ENCODE results near the gene SPAG4.

The SPAG4 gene

DNA sequence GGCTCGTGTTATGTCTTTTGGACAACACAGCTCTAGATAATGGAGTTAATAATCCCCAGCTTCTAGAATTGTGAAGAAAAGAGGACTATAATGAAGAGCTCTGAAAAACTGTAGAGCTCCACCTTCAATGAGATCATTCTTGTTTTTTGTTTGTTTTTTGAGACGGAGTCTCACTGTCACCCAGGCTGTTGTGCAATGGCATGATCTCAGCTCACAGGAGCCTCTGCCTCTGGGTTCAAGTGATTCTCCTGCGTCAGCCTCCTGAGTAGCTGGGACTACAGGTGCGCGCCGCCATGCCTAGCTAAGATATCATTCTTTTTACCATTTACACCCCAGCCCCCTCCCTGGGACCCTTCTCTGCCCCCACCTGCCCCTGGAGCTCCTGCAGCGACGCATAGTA lies 37.2 kb upstream of the SPAG4 start:
- DNase-seq: no peak

DNA sequence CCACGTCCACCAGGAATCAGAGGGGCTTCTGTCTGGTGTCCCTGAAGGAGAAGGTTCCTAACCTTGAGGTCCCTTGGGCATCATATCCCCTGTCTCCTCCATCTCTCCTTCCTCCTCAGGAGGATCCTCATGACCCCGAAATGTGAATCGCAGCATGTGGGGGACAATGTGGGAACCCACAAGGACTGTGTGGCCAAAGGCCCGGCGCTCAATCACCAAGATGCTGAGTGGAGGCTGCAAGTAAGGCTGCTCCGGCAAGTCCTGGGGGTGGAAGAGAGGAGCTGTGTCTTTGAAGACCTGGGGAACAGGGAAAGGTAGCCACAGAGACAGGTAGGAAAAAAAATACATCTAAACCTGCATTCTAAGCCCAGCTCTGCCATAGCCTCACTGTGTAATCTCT lies 36.4 kb upstream of the SPAG4 start:
- 100% methylated on average over 4 of the region's 6 CpGs for WGBS (ENCODE audit: insufficient coverage)
- H3K36me3 ChIP-seq (ENCODE audit: control insufficient read depth in 4 of 4, insufficient read depth in 4 of 4, low read length in 3 of 4): no peaks in the 10 kb centered on the region
- ChIA-PET CTCF (interaction anchor here (0.8 to 1.0 kb wide), 2 partner anchors 10 to 17 kb away, joined by 3 read pairs; no protein-coding TSS in a partner anchor), POLR2A (no interaction called here)
- no peak overlapping the region for H3K27ac ChIP-seq (ENCODE audit: insufficient read depth in 1 of 2, low read depth in 1 of 2, low read length in 2 of 2, poor library complexity in 1 of 2, severe bottlenecking in 2 of 2)
- H3K4me1 ChIP-seq (ENCODE audit: control extremely low read depth in 1 of 4, control insufficient read depth in 4 of 4, insufficient read depth in 4 of 4, low read length in 3 of 4): no peaks in the 10 kb centered on the region
- DNase-seq: no peak
- H3K9me3 ChIP-seq (ENCODE audit: control extremely low read depth in 1 of 5, control insufficient read depth in 4 of 5, insufficient read depth in 2 of 5, low read depth in 1 of 5, low read length in 4 of 5): peaks cover 0 to 5% (median 4%) of the 10 kb centered on the region in 5 experiments
- H3K27me3 ChIP-seq (replicated peaks in 2 of 5; ENCODE audit: control insufficient read depth in 4 of 5, insufficient read depth in 5 of 5, low read length in 4 of 5): no peaks in the 10 kb centered on the region
- H3K4me3 ChIP-seq (ENCODE audit: control insufficient read depth in 1 of 7, extremely low read depth in 1 of 7, insufficient read depth in 4 of 7, low read depth in 2 of 7, low read length in 6 of 7): no peak overlapping the region

More for the DNA sequence above, 37.2 kb upstream of the SPAG4 start:
- POLR2A ChIA-PET: no interaction called here
- Histone ChIP-seq H3K4me3 (ENCODE audit: control insufficient read depth in 1 of 7, extremely low read depth in 1 of 7, insufficient read depth in 4 of 7, low read depth in 2 of 7, low read length in 6 of 7) (no peak overlapping the region), H3K4me1 (ENCODE audit: control extremely low read depth in 1 of 4, control insufficient read depth in 4 of 4, insufficient read depth in 4 of 4, low read length in 3 of 4) (no peaks in the 10 kb centered on the region), H3K9me3 (ENCODE audit: control extremely low read depth in 1 of 5, control insufficient read depth in 4 of 5, insufficient read depth in 2 of 5, low read depth in 1 of 5, low read length in 4 of 5) (peaks cover 0 to 5% (median 4%) of the 10 kb centered on the region in 5 experiments), H3K27me3 (replicated peaks in 2 of 5; ENCODE audit: control insufficient read depth in 4 of 5, insufficient read depth in 5 of 5, low read length in 4 of 5) (no peaks in the 10 kb centered on the region), H3K36me3 (ENCODE audit: control insufficient read depth in 4 of 4, insufficient read depth in 4 of 4, low read length in 3 of 4) (no peaks in the 10 kb centered on the region), H3K27ac (ENCODE audit: insufficient read depth in 1 of 2, low read depth in 1 of 2, low read length in 2 of 2, poor library complexity in 1 of 2, severe bottlenecking in 2 of 2) (no peak overlapping the region)
- CTCF ChIA-PET: interaction anchor here (1.0 kb wide), 1 partner anchor 17 kb away, joined by 3 read pairs; no protein-coding TSS in a partner anchor
- 97% methylated on average over 4 of the region's 8 CpGs for WGBS (ENCODE audit: insufficient coverage)

GRCh38 chr20:35582131-35582530 lies 33.5 kb upstream of the SPAG4 start:
- DNase-seq: no peak
- ChIA-PET CTCF (interaction anchor here (1.4 kb wide), 1 partner anchor 36 kb away, joined by 3 read pairs; no protein-coding TSS in a partner anchor), POLR2A (no interaction called here)
- 94% methylated on average over 6 of the region's 7 CpGs for WGBS (ENCODE audit: insufficient coverage)
- Histone ChIP-seq H3K4me3 (ENCODE audit: control insufficient read depth in 1 of 7, extremely low read depth in 1 of 7, insufficient read depth in 4 of 7, low read depth in 2 of 7, low read length in 6 of 7) (no peak overlapping the region), H3K27ac (ENCODE audit: insufficient read depth in 1 of 2, low read depth in 1 of 2, low read length in 2 of 2, poor library complexity in 1 of 2, severe bottlenecking in 2 of 2) (no peak overlapping the region), H3K4me1 (ENCODE audit: control extremely low read depth in 1 of 4, control insufficient read depth in 4 of 4, insufficient read depth in 4 of 4, low read length in 3 of 4) (no peaks in the 10 kb centered on the region), H3K36me3 (ENCODE audit: control insufficient read depth in 4 of 4, insufficient read depth in 4 of 4, low read length in 3 of 4) (no peaks in the 10 kb centered on the region), H3K27me3 (replicated peaks in 2 of 5; ENCODE audit: control insufficient read depth in 4 of 5, insufficient read depth in 5 of 5, low read length in 4 of 5) (no peaks in the 10 kb centered on the region), H3K9me3 (ENCODE audit: control extremely low read depth in 1 of 5, control insufficient read depth in 4 of 5, insufficient read depth in 2 of 5, low read depth in 1 of 5, low read length in 4 of 5) (peaks cover 0 to 5% (median 4%) of the 10 kb centered on the region in 5 experiments)

GRCh38 chr20:35582741-35583404 lies 32.8 kb upstream of the SPAG4 start:
- Histone ChIP-seq H3K36me3 (ENCODE audit: control insufficient read depth in 4 of 4, insufficient read depth in 4 of 4, low read length in 3 of 4) (no peaks in the 10 kb centered on the region), H3K27ac (ENCODE audit: insufficient read depth in 1 of 2, low read depth in 1 of 2, low read length in 2 of 2, poor library complexity in 1 of 2, severe bottlenecking in 2 of 2) (no peak overlapping the region), H3K27me3 (replicated peaks in 2 of 5; ENCODE audit: control insufficient read depth in 4 of 5, insufficient read depth in 5 of 5, low read length in 4 of 5) (no peaks in the 10 kb centered on the region), H3K9me3 (ENCODE audit: control extremely low read depth in 1 of 5, control insufficient read depth in 4 of 5, insufficient read depth in 2 of 5, low read depth in 1 of 5, low read length in 4 of 5) (peaks cover 0 to 5% (median 4%) of the 10 kb centered on the region in 5 experiments), H3K4me1 (ENCODE audit: control extremely low read depth in 1 of 4, control insufficient read depth in 4 of 4, insufficient read depth in 4 of 4, low read length in 3 of 4) (no peaks in the 10 kb centered on the region), H3K4me3 (ENCODE audit: control insufficient read depth in 1 of 7, extremely low read depth in 1 of 7, insufficient read depth in 4 of 7, low read depth in 2 of 7, low read length in 6 of 7) (no peak overlapping the region)
- ChIA-PET POLR2A (no interaction called here), CTCF (no interaction called here)
- DNase-seq: no peak
- 99% methylated on average over 10 of the region's 12 CpGs for WGBS (ENCODE audit: insufficient coverage)

GRCh38 chr20:35583636-35584560 lies 31.7 kb upstream of the SPAG4 start:
- WGBS (ENCODE audit: insufficient coverage): 97% methylated on average over 16 of the region's 18 CpGs
- H3K4me1 ChIP-seq (ENCODE audit: control extremely low read depth in 1 of 4, control insufficient read depth in 4 of 4, insufficient read depth in 4 of 4, low read length in 3 of 4): no peaks in the 10 kb centered on the region
- peaks cover 0 to 5% (median 4%) of the 10 kb centered on the region in 5 experiments for H3K9me3 ChIP-seq (ENCODE audit: control extremely low read depth in 1 of 5, control insufficient read depth in 4 of 5, insufficient read depth in 2 of 5, low read depth in 1 of 5, low read length in 4 of 5)
- H3K27ac ChIP-seq (ENCODE audit: insufficient read depth in 1 of 2, low read depth in 1 of 2, low read length in 2 of 2, poor library complexity in 1 of 2, severe bottlenecking in 2 of 2): no peak overlapping the region
- no peak overlapping the region for H3K4me3 ChIP-seq (ENCODE audit: control insufficient read depth in 1 of 7, extremely low read depth in 1 of 7, insufficient read depth in 4 of 7, low read depth in 2 of 7, low read length in 6 of 7)
- ChIA-PET POLR2A (no interaction called here), CTCF (no interaction called here)
- no peaks in the 10 kb centered on the region for H3K27me3 ChIP-seq (replicated peaks in 2 of 5; ENCODE audit: control insufficient read depth in 4 of 5, insufficient read depth in 5 of 5, low read length in 4 of 5)
- no peak for DNase-seq
- no peaks in the 10 kb centered on the region for H3K36me3 ChIP-seq (ENCODE audit: control insufficient read depth in 4 of 4, insufficient read depth in 4 of 4, low read length in 3 of 4)

DNA sequence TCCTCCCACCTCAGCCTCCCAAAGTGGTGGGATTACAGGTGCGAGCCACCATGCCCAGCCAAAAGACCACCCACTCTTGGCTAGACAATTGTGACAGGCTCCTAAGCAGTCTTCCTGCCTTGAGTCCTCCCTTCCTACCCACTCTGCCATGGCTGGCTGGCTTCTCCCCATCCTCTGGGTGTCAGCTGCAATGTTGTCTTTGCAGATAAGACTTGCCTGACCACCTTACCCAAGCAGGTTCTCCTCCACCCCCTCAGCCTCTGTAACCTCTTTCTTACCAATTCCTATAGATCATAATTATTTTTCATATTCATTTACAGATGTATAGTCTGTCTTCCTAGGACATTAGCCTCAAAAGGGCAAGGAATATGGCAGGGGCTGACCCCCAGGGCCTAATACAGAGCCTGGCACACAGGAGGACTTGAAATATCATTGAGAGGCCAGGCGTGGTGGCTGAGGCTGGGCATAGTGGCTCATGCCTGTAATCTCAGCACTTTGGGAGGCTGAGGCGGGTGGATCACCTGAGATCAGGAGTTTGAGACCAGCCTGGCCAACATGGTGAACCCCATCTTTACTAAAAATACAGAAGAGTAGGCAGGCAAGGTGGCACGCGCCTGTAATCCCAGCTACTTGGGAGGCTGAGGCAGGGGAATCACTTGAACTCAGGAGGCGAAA lies 28.7 kb upstream of the SPAG4 start:
- Histone ChIP-seq H3K9me3 (ENCODE audit: control extremely low read depth in 1 of 5, control insufficient read depth in 4 of 5, insufficient read depth in 2 of 5, low read depth in 1 of 5, low read length in 4 of 5) (peaks cover 0 to 4% (median 2%) of the 10 kb centered on the region in 5 experiments), H3K4me1 (ENCODE audit: control extremely low read depth in 1 of 4, control insufficient read depth in 4 of 4, insufficient read depth in 4 of 4, low read length in 3 of 4) (no peaks in the 10 kb centered on the region), H3K36me3 (ENCODE audit: control insufficient read depth in 4 of 4, insufficient read depth in 4 of 4, low read length in 3 of 4) (no peaks in the 10 kb centered on the region), H3K4me3 (ENCODE audit: control insufficient read depth in 1 of 7, extremely low read depth in 1 of 7, insufficient read depth in 4 of 7, low read depth in 2 of 7, low read length in 6 of 7) (no peak overlapping the region), H3K27ac (ENCODE audit: insufficient read depth in 1 of 2, low read depth in 1 of 2, low read length in 2 of 2, poor library complexity in 1 of 2, severe bottlenecking in 2 of 2) (no peak overlapping the region), H3K27me3 (replicated peaks in 2 of 5; ENCODE audit: control insufficient read depth in 4 of 5, insufficient read depth in 5 of 5, low read length in 4 of 5) (no peaks in the 10 kb centered on the region)
- 92% methylated on average over 3 of the region's 6 CpGs for WGBS (ENCODE audit: insufficient coverage)
- no peak for DNase-seq
- CTCF ChIA-PET: interaction anchor here (0.5 to 0.6 kb wide), 2 partner anchors 22 to 1366 kb away, joined by 3 read pairs; no protein-coding TSS in a partner anchor
- POLR2A ChIA-PET: no interaction called here

Measured in common myeloid progenitor, CD34-positive (primary cell).